Activated CD8-positive, alpha-beta T cell treated with anti-CD3 and anti-CD28 coated beads for 36 hours (primary cell): ENCODE measurements around the gene PTMA. TPM values are rescaled to one million over a fixed set of nuclear protein-coding genes. Genes with fewer than 3 reads are reported as not detected.

Experiments
- ATAC-seq: fragments of 200-7000 bp; cut with Tn5 transposase; one replicate; pipeline ENCODE4 v1.10.0; 2021; ENCODE audit warnings: mild to moderate bottlenecking, moderate library complexity
- CTCF ChIA-PET: fragments of 350-600 bp; sonication (Branson Sonifier 250); formaldehyde crosslinking; loops from one replicate; lab custom pipeline; 2021; ENCODE audit warnings: antibody characterized with exemption; lab: Charles Lee
- POLR2A ChIA-PET: fragments of 350-600 bp; sonication (Branson Sonifier 250); formaldehyde crosslinking; loops from one replicate; lab custom pipeline; 2021; ENCODE audit warnings: antibody characterized with exemption; lab: Charles Lee
- DNase-seq: peaks from one replicate; pipeline ENCODE4 v3.0.0-alpha.2; 2020
- H3K27ac Mint-ChIP-seq: one replicate; pipeline ENCODE4 v1.8.0; 2021; ENCODE audit warnings: mild to moderate bottlenecking, mixed read lengths
- H3K27me3 Mint-ChIP-seq: one replicate; pipeline ENCODE4 v1.8.0; 2021; ENCODE audit warnings: mixed read lengths
- H3K36me3 Mint-ChIP-seq: one replicate; pipeline ENCODE4 v1.8.0; 2021; ENCODE audit warnings: low read depth, mixed read lengths
- H3K4me1 Mint-ChIP-seq: one replicate; pipeline ENCODE4 v1.8.0; 2021; ENCODE audit warnings: low read depth, mixed read lengths
- H3K4me3 Mint-ChIP-seq: one replicate; pipeline ENCODE4 v1.8.0; 2021; ENCODE audit warnings: mild to moderate bottlenecking, moderate library complexity, mixed read lengths
- H3K9me3 Mint-ChIP-seq: one replicate; pipeline ENCODE4 v1.8.0; 2021; ENCODE audit warnings: mixed read lengths
- intact Hi-C: fragments of 100-400 bp; cut with micrococcal nuclease; formaldehyde crosslinking; loops from one replicate; pipeline ENCODE4 v1.10.0; 2022
- total RNA-seq, 2 experiments: library from RNA; stranded (reverse); gene quantifications; one replicate each; pipeline ENCODE4 v1.2.3, GENCODE V29; 2021
- TF ChIP-seq, protein P1 (sequence below): fragments of 200-600 bp; IDR thresholded peaks from one replicate; pipeline ENCODE4 v1.8.0; 2022; ENCODE audit warnings: antibody characterized with exemption, mild to moderate bottlenecking

PTMA gene
- total RNA-seq, 2 experiments from 2014 or later, result 2,463 to 2,468 TPM

DNA sequence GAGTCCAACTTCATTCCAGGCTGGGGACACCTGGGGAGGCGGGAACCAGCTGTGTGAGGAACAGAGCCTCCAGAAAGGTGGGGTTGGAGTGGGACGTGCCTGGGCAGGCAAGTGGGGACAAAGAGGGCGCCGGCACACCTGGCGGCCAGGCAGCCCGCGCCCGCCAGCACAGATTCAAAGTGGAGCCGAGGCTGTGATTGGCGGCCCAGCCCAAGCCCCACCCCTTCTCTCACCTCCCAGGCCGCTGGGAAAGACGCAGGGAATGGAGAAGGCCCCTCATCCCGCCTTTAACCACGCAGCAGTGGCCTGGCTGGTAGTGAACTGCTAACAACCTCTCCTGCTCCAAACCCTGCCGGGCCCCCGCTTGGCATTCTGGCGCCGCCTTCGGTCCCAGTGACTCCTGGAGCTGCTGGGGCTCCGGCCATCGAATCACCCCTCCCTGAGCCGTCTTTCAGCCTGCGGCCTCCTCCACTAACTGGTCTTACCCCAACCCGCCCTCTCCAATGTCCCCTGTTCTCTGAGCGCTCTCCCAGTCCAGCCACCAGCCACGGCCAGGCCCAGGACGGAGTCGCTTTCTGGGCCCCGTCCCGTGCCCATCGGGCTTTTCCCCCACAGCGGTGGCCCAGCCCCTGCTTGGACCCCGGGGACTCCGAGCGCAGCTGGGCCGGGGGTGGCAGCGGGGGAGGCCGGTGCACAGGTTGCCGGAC is 27.9 kb upstream of the PTMA start:
- Mint-ChIP-seq H3K27ac (no peak overlapping the region), H3K4me1 (peaks cover 4% of the 10 kb centered on the region)

DNA sequence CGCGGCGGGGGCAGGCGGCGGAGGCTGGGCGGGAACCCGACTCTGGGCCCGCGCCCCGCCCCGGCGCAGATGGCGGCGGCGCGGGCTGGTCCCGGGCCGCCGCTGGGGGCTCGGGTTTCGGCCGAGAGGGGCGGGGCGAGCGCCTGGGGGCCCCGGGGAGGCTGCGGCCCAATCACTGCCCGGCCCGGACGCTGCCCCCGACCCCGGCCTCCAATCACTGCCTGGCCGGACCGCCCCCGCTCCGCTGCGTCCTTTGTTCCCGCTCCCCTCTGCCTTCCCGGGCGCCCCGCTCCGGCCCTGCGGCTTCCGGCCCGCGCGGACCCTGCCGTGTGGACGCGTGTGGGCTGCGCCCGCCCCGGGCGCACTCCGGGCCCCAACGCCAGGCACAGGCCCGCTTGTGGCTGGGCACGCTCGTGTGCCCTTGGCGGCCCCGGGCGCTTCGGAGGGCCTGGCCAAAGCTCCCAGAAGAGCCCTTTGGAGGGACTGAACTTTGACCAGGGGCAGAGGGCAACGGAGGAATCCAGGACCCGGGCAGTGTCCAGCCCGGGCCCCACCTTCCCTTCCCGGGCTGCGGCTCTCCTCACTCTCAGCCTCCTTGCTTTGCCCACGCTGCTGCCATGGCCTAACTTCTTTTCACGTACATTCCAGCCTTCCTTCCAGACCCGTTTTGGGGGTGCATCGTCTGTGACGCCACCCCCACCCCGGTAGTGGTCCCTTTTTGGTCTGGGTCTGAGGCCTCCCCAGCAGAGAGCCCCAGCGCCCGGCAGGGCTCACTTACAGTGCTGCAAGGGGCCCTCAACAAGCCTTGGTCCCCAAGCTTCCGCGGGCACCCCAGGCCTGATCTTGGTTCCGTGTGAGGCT is 27.1 kb upstream of the PTMA start:
- TF ChIP-seq, protein P1, sequence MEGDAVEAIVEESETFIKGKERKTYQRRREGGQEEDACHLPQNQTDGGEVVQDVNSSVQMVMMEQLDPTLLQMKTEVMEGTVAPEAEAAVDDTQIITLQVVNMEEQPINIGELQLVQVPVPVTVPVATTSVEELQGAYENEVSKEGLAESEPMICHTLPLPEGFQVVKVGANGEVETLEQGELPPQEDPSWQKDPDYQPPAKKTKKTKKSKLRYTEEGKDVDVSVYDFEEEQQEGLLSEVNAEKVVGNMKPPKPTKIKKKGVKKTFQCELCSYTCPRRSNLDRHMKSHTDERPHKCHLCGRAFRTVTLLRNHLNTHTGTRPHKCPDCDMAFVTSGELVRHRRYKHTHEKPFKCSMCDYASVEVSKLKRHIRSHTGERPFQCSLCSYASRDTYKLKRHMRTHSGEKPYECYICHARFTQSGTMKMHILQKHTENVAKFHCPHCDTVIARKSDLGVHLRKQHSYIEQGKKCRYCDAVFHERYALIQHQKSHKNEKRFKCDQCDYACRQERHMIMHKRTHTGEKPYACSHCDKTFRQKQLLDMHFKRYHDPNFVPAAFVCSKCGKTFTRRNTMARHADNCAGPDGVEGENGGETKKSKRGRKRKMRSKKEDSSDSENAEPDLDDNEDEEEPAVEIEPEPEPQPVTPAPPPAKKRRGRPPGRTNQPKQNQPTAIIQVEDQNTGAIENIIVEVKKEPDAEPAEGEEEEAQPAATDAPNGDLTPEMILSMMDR, result no peak
- intact Hi-C loops, result no loop called here
- ATAC-seq (peak; percentile 21), DNase-seq (no peak)
- Mint-ChIP-seq H3K9me3 (no peaks in the 10 kb centered on the region), H3K4me3 (peak overlapping the region; percentile 47), H3K36me3 (no peaks in the 10 kb centered on the region), H3K4me1 (peaks cover 3% of the 10 kb centered on the region), H3K27ac (peak overlapping the region; percentile 34), H3K27me3 (peaks cover 19% of the 10 kb centered on the region)
- ChIA-PET POLR2A (interaction anchor here (0.9 to 5.6 kb wide), 6 partner anchors 12 to 218 kb away, joined by 3 to 55 read pairs (median 7); partner anchors contain the start of gene PTMA), CTCF (interaction anchor here (1.0 to 17.1 kb wide), 5 partner anchors 9 to 34 kb away, joined by 3 to 385 read pairs (median 8); no protein-coding TSS in a partner anchor)

More for the DNA sequence above, 27.9 kb upstream of the PTMA start:
- intact Hi-C loops, result no loop called here
- ATAC-seq (no peak), DNase-seq (no peak)
- ChIA-PET CTCF (interaction anchor here (1.2 to 17.1 kb wide), 3 partner anchors 21 to 67 kb away, joined by 3 to 385 read pairs (median 5); no protein-coding TSS in a partner anchor), POLR2A (interaction anchor here (0.9 to 3.4 kb wide), 5 partner anchors 13 to 217 kb away, joined by 3 to 14 read pairs (median 4); partner anchors contain the start of gene PTMA)
- Mint-ChIP-seq H3K4me3 (peak overlapping the region; percentile 27), H3K27me3 (peaks cover 19% of the 10 kb centered on the region), H3K9me3 (no peaks in the 10 kb centered on the region), H3K36me3 (no peaks in the 10 kb centered on the region)
- TF ChIP-seq, protein P1, result no peak

DNA sequence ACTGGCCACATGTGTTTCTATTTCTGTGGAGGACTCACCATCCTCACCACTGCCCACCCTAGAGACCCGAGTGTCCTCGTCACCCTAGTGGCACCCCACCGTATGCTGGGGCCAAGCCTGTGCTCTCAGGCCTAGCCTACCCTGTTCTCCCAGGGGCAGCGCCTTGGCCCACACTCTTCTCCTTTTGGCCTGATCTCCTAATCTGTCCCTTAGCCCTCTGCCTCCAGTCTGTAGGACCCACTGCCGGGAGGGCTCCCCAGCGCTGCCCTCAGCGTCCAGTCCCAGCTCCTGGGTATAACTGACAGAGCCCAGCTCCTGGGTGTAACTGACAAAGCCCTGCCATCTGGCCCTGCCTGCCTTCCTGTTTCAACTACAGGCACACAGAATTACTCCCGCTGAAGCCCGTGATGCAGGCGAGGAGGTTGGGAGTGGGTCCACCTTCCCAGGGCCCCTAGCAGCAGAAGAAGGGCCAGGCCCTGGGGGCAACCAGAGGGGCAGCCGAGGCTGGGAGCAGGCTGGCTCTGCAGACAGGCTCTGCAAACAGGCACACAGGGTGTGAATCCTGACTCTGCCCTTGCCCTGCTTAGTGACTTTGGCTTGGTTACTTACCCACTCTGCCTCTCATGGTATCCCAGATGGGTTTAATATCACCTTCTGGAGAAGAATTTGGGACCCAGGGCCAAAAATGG is 25.6 kb upstream of the PTMA start:
- no peak for DNase-seq
- no peak overlapping the region for H3K27ac Mint-ChIP-seq
- peaks cover 19% of the 10 kb centered on the region for H3K27me3 Mint-ChIP-seq
- H3K36me3 Mint-ChIP-seq, result no peaks in the 10 kb centered on the region
- no peak for ATAC-seq
- CTCF ChIA-PET, result interaction anchor here (1.0 to 11.1 kb wide), 6 partner anchors 9 to 120 kb away, joined by 3 to 176 read pairs (median 6); no protein-coding TSS in a partner anchor
- H3K9me3 Mint-ChIP-seq, result no peaks in the 10 kb centered on the region
- no peak overlapping the region for H3K4me3 Mint-ChIP-seq
- POLR2A ChIA-PET, result interaction anchor here (1.7 to 5.6 kb wide), 3 partner anchors 15 to 31 kb away, joined by 5 to 55 read pairs (median 14); partner anchors contain the start of gene PTMA
- intact Hi-C loops, result no loop called here
- peaks cover 9% of the 10 kb centered on the region for H3K4me1 Mint-ChIP-seq
- TF ChIP-seq, protein P1, result no peak

DNA sequence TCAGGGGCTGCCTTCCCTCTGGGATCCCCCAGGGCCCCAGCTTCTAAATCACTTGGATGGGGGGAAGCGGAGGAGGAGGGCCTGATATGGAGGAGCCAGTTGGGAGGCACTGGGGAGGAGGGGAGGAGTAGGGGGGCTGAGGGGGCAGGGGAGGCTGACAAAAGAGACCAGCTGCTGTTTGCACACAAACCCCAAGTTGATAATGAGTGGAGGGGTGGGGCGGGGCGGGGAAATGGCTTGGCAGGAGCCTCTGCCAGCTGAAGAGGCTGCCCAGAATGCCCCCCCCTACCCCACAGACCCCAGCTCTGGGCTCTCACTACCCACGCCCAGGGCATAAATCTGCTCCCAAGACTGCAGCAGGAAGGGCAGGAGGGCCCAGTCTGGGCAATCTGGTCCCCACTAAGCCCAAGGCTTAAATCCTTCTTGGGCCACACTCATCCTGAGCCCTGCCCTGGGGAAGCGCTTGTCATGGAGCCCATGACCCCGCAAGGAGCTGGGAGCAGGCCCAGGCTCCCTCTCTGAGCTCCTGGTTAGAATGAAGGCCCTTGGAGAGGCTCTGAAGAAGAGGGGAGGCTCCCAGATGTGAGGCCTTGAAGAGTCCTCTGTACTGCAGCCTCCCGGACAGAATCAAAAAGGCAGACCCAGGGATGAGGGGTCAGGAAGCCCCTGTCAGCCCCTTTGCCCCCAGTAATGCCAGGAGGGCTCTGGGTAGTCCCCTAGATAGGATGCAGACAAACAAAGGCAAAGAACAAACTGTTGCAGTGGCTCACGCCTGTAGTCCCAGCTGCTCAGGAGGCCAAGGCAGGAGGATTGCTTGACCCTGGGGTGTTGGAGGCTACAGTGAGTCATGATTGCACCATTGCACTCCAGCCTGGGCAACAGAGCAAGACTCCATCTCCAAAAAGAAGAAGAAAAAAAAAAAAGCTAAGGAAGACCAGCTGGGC is 24.8 kb upstream of the PTMA start:
- H3K9me3 Mint-ChIP-seq, result no peaks in the 10 kb centered on the region
- DNase-seq (no peak), ATAC-seq (no peak)
- POLR2A ChIA-PET, result interaction anchor here (1.5 to 5.6 kb wide), 5 partner anchors 16 to 71 kb away, joined by 5 to 55 read pairs (median 9); partner anchors contain the start of gene PTMA
- no peak overlapping the region for H3K4me3 Mint-ChIP-seq
- CTCF ChIA-PET, result interaction anchor here (1.0 to 11.1 kb wide), 9 partner anchors 10 to 120 kb away, joined by 3 to 176 read pairs (median 4); partner anchors contain the start of gene PTMA
- peaks cover 8% of the 10 kb centered on the region for H3K4me1 Mint-ChIP-seq
- TF ChIP-seq, protein P1, result no peak
- intact Hi-C loops, result no loop called here
- H3K27me3 Mint-ChIP-seq, result peaks cover 19% of the 10 kb centered on the region
- H3K27ac Mint-ChIP-seq, result no peak overlapping the region
- H3K36me3 Mint-ChIP-seq, result no peaks in the 10 kb centered on the region
